ENCODE data around the gene AFAP1L1. TPM values are rescaled to one million over a fixed set of nuclear protein-coding genes. Genes with fewer than 3 reads are reported as not detected.

The AFAP1L1 gene
- total RNA-seq, 4 donors from 2014 or later = 48.8 to 99.8 (median 70.3) TPM

GRCh38 chr5:149247726-149248125 is 23.9 kb upstream of the AFAP1L1 start:
- TF ChIP-seq, protein P1, sequence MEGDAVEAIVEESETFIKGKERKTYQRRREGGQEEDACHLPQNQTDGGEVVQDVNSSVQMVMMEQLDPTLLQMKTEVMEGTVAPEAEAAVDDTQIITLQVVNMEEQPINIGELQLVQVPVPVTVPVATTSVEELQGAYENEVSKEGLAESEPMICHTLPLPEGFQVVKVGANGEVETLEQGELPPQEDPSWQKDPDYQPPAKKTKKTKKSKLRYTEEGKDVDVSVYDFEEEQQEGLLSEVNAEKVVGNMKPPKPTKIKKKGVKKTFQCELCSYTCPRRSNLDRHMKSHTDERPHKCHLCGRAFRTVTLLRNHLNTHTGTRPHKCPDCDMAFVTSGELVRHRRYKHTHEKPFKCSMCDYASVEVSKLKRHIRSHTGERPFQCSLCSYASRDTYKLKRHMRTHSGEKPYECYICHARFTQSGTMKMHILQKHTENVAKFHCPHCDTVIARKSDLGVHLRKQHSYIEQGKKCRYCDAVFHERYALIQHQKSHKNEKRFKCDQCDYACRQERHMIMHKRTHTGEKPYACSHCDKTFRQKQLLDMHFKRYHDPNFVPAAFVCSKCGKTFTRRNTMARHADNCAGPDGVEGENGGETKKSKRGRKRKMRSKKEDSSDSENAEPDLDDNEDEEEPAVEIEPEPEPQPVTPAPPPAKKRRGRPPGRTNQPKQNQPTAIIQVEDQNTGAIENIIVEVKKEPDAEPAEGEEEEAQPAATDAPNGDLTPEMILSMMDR (IDR thresholded peaks at IDR 0.05; ENCODE audit: low read depth) = no peak

GRCh38 chr5:149251546-149251945 is 20.1 kb upstream of the AFAP1L1 start:
- TF ChIP-seq, protein P1 (IDR thresholded peaks at IDR 0.05; ENCODE audit: low read depth) = no peak

DNA sequence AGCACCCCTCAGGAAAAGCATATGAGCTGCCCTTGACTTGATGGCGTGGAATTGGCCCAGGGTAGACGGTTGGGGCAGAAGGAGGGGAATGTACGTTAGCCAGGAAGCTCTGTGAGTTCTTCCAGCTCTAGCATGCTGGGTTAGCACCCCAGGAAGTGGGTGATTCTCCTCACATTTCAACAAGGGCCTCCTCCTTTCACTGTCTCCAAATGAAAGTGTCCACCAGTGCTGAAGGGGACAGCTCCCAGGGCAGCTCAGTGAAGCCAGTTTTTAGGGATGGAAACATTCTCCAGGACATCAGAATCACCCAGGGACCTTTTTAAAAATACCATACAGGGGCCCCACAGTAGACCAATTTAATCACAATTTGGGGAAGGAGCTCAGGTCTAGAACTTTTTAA is 17.2 kb upstream of the AFAP1L1 start:
- TF ChIP-seq, protein P1 (IDR thresholded peaks at IDR 0.05; ENCODE audit: low read depth) = no peak

DNA sequence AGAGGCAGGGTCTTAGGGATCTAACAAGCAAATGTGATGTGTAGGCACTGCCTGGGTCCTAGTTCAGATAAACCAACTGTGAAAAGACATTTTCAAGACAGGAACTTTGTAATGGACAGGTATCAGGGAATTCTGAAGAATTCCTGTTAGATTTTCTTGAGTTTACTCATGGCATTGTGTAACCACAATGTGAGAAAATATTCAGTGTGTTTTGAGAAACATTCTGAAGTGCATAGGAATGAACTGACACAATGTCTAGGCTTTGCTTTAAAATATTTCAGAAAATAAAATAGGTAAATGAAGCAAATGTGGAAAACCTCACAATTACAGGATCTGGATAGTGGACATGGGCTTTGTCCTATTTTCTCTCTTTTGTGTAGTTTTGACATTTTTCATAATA is 15.2 kb upstream of the AFAP1L1 start:
- TF ChIP-seq, protein P1 (IDR thresholded peaks at IDR 0.05; ENCODE audit: low read depth) = no peak

DNA sequence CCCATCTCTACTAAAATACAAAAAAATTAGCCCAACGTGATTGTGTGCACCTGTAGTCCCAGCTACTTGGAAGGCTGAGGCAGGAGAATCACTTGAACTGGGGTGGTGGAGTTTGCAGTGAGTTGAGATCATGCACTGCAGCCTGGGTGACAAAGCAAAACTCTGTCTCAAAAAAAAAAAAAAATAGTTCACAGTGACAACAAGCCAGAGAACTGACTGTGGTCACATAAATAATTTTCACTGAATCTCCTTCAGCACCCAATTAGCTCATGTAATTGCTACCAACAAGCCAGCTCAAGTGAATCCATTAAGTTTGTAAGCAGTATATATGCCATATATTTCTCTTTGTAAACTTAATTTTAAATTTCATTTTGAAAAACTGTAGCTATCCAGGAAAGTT is 14.5 kb upstream of the AFAP1L1 start:
- TF ChIP-seq, protein P1 (IDR thresholded peaks at IDR 0.05; ENCODE audit: low read depth) = no peak

- TF ChIP-seq, protein P1 (IDR thresholded peaks at IDR 0.05; ENCODE audit: low read depth) = no peak
Observed at GRCh38 chr5:149257889-149258705, 13.6 kb upstream of the AFAP1L1 start.

- TF ChIP-seq, protein P1 (IDR thresholded peaks at IDR 0.05; ENCODE audit: low read depth) = no peak
Observed at GRCh38 chr5:149260761-149261160, 10.9 kb upstream of the AFAP1L1 start.

All from subcutaneous adipose tissue (tissue), 4 donors.